Neural progenitor cell (in vitro differentiated cells): ENCODE data around the gene ZFPM1.

ENCODE experiments used
- EZH2 ChIP-seq: fragments of 200-600 bp; sonication (generic); IDR thresholded peaks from 2 replicates; pipeline ENCODE4 v1.6.1; 2017; ENCODE audit warnings: antibody characterized with exemption, mild to moderate bottlenecking, moderate library complexity
- EZH2phosphoT487 ChIP-seq: fragments of 200-600 bp; sonication (generic); IDR thresholded peaks from 2 replicates; pipeline ENCODE4 v1.6.1; 2017; ENCODE audit warnings: antibody characterized with exemption
- TF ChIP-seq, protein P1 (sequence below): fragments of 200-600 bp; sonication (generic); IDR thresholded peaks from 2 replicates; pipeline ENCODE4 v1.5.1; 2017; ENCODE audit warnings: antibody characterized with exemption, mild to moderate bottlenecking

DNA sequence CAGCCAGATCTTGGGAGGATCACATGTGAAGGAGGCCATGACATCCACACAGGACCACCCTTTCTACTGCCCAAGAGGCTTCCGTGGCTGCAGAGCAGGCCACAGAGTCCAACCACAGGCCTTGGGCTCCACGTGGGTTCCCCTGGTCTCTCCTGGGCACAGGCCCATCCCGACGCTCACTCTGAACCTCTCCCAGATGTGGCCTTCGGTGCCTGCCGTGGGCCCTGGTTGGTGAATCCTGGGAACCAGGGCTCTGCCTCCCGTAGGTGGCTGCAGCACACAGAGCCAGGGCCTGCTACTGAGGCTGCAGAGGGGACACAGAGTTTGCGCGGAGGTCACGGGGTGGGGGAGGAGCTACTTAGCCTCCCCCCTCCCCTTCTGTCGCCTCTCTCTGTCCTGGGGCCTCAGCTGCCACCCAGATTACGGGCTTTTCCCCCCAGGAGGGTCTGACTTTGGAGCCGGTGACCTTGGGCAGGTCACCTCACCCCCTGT lies 55.3 kb downstream of the ZFPM1 start:
- TF ChIP-seq, protein P1, sequence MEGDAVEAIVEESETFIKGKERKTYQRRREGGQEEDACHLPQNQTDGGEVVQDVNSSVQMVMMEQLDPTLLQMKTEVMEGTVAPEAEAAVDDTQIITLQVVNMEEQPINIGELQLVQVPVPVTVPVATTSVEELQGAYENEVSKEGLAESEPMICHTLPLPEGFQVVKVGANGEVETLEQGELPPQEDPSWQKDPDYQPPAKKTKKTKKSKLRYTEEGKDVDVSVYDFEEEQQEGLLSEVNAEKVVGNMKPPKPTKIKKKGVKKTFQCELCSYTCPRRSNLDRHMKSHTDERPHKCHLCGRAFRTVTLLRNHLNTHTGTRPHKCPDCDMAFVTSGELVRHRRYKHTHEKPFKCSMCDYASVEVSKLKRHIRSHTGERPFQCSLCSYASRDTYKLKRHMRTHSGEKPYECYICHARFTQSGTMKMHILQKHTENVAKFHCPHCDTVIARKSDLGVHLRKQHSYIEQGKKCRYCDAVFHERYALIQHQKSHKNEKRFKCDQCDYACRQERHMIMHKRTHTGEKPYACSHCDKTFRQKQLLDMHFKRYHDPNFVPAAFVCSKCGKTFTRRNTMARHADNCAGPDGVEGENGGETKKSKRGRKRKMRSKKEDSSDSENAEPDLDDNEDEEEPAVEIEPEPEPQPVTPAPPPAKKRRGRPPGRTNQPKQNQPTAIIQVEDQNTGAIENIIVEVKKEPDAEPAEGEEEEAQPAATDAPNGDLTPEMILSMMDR = no peak
- TF ChIP-seq EZH2 (no peak), EZH2phosphoT487 (no peak)
